Spleen (tissue), 7 donors: ENCODE results near the gene FOXA3.

Experiments used
- POLR2A ChIP-seq, 3 donors: fragments of 450-650 bp; IDR thresholded peaks; one replicate each; pipeline ENCODE4 v1.5.1; 2017; ENCODE audit warnings: antibody characterized with exemption in 3 of 3, mild to moderate bottlenecking in 1 of 3
- POLR2AphosphoS5 ChIP-seq, 3 donors: sonication (generic); formaldehyde crosslinking; IDR thresholded peaks; one replicate each; pipeline ENCODE4 v1.5.1; 2017; ENCODE audit warnings: antibody characterized with exemption in 3 of 3
- TF ChIP-seq, protein P1 (sequence below), 11 experiments: fragments of 200-600 bp in 7 of 11; fragments of 450-650 bp in 4 of 11; sonication (generic) in 4 of 11; IDR thresholded peaks in 8 of 11; conservative IDR thresholded peaks in 3 of 11; 1 replicate in 7 of 11; 2 replicates in 4 of 11; pipeline versions ENCODE4 v1.4.0 to v1.8.0; 2016 to 2021; ENCODE audit warnings: antibody characterized with exemption in 11 of 11, inconsistent platforms in 4 of 11, mild to moderate bottlenecking in 1 of 11
- donor health status: DM: no; HTN: no; CAD: no; lungs with moderate emphysema.
- donor health status: DM: no; HTN: no; CAD: no.
- donor health status: DM: no; HTN: no; CAD: no.

DNA sequence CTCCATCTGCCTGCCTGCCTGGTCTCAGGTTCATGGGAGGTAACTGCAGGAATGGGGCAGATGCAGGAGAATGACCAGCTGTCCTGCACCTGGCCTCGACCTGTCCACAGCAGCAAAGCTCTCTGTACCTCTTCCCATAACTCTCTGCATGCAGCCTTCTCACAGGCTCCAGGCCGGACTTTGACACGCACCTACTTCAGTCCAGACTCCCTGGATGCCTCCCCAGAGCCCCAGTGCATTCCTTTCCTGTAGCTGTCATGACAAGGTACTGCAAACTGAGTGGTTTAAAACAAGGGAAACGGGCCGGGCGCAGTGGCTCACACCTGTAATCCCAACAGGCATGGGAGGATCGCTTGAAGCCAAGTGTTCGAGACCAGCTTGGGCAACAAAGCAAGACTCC, 47.2 kb downstream of the FOXA3 start:
- TF ChIP-seq, protein P1, sequence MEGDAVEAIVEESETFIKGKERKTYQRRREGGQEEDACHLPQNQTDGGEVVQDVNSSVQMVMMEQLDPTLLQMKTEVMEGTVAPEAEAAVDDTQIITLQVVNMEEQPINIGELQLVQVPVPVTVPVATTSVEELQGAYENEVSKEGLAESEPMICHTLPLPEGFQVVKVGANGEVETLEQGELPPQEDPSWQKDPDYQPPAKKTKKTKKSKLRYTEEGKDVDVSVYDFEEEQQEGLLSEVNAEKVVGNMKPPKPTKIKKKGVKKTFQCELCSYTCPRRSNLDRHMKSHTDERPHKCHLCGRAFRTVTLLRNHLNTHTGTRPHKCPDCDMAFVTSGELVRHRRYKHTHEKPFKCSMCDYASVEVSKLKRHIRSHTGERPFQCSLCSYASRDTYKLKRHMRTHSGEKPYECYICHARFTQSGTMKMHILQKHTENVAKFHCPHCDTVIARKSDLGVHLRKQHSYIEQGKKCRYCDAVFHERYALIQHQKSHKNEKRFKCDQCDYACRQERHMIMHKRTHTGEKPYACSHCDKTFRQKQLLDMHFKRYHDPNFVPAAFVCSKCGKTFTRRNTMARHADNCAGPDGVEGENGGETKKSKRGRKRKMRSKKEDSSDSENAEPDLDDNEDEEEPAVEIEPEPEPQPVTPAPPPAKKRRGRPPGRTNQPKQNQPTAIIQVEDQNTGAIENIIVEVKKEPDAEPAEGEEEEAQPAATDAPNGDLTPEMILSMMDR (IDR thresholded peaks at IDR 0.05 in 8 of 11, conservative IDR thresholded peaks at IDR 0.05 in 3 of 11), result no peak
- TF ChIP-seq POLR2A (IDR thresholded peaks at IDR 0.05), result no peak
- TF ChIP-seq POLR2AphosphoS5 (IDR thresholded peaks at IDR 0.05), result no peak
